Osteoblast (primary cell): ENCODE data around the gene GIPC1. TPM values are rescaled to one million over a fixed set of nuclear protein-coding genes. Genes with fewer than 3 reads are reported as not detected.

Experiments
- DNase-seq: peaks from one replicate; pipeline ENCODE4 v3.0.0; 2011; ENCODE audit warnings: low spot score, mixed read lengths; ENCODE audit not compliant: insufficient read length; ENCODE audit errors: missing footprints
- H2AFZ ChIP-seq: 2 replicates; pipeline ENCODE4 v1.6.0; 2011; ENCODE audit warnings: mild to moderate bottlenecking, low read length
- H3K27ac ChIP-seq: 2 replicates; pipeline ENCODE4 v1.5.1; 2011; ENCODE audit warnings: mild to moderate bottlenecking, low read depth, low read length, moderate library complexity
- H3K27me3 ChIP-seq: 2 replicates; pipeline ENCODE4 v1.6.0; 2012; ENCODE audit warnings: mild to moderate bottlenecking, control low read depth, inconsistent platforms, low read length, moderate library complexity; ENCODE audit not compliant: insufficient read depth
- H3K36me3 ChIP-seq: 2 replicates; pipeline ENCODE4 v1.5.1; 2011; ENCODE audit warnings: mild to moderate bottlenecking, low read length, control low read depth, moderate library complexity; ENCODE audit not compliant: insufficient read depth
- H3K4me1 ChIP-seq: 2 replicates; pipeline ENCODE4 v1.5.1; 2011; ENCODE audit warnings: mild to moderate bottlenecking, low read length, control low read depth, moderate library complexity; ENCODE audit not compliant: insufficient read depth
- H3K4me2 ChIP-seq: 2 replicates; pipeline ENCODE4 v1.6.0; 2011; ENCODE audit warnings: mild to moderate bottlenecking, low read length; ENCODE audit not compliant: insufficient read depth
- H3K4me3 ChIP-seq: fragments of 200-600 bp; sonication (generic); 3 replicates; pipeline ENCODE4 v1.5.1; 2012; ENCODE audit warnings: mild to moderate bottlenecking, low read length, inconsistent platforms; ENCODE audit not compliant: insufficient read depth
- H3K79me2 ChIP-seq: 2 replicates; pipeline ENCODE4 v1.6.0; 2012; ENCODE audit warnings: mild to moderate bottlenecking, low read length, control low read depth, inconsistent platforms; ENCODE audit not compliant: insufficient read depth
- H3K9me3 ChIP-seq: 2 replicates; pipeline ENCODE4 v1.5.1; 2011; ENCODE audit warnings: low read depth, low read length, control low read depth
- H4K20me1 ChIP-seq: 2 replicates; pipeline ENCODE4 v1.6.0; 2012; ENCODE audit warnings: mild to moderate bottlenecking, low read length, control low read depth; ENCODE audit not compliant: insufficient read depth
- total RNA-seq: library from RNA; depleted of rRNA; stranded (reverse); fragments of >200 nt; gene quantifications from 2 replicates; pipeline ENCODE4 v1.2.3, GENCODE V29; 2012
- TF ChIP-seq, protein P1 (sequence below): IDR thresholded peaks from 2 replicates; pipeline ENCODE4 v1.5.1; 2011; ENCODE audit warnings: mild to moderate bottlenecking, low read depth, low read length, moderate library complexity; ENCODE audit errors: extremely low read depth

GIPC1 gene
- total RNA-seq, 1 donor: 115 TPM

DNA sequence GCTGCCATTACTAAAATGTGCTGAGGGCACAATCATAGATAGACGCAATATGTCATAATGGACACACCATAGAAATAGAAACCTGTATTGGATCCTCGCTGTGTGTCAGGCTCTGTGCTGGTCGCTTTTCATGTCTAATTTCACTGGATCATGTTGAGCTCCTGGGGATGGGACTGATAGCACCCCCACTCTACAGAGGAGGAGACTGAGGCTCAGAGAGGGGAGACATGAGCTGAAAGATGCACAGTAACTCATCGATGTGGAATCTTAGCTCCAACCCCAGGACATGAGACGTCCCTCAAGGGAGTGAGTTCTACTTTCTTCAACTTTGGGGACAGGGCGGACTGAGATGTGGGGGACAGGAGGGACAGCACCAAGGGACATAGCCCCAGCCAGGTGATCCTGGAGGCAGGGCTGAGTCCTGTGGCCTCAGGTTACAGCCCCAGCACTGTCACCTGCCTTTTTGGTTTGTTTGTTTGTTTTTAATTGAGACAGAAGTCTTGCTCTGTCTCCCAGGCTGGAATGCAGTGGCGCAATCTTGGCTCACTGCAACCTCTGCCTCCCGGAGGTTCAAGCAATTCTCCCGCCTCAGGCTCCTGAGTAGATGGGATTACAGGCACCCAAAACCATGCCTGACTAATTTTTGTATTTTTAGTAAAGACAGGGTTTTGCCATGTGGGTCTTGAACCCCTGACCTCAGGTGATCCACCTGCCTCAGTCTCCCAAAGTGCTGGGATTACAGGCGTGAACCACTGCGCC is 6.6 kb upstream of the GIPC1 start:
- no peak overlapping the region for H3K4me2 ChIP-seq
- H3K27ac ChIP-seq: no peak overlapping the region
- H4K20me1 ChIP-seq: no peaks in the 10 kb centered on the region
- TF ChIP-seq, protein P1, sequence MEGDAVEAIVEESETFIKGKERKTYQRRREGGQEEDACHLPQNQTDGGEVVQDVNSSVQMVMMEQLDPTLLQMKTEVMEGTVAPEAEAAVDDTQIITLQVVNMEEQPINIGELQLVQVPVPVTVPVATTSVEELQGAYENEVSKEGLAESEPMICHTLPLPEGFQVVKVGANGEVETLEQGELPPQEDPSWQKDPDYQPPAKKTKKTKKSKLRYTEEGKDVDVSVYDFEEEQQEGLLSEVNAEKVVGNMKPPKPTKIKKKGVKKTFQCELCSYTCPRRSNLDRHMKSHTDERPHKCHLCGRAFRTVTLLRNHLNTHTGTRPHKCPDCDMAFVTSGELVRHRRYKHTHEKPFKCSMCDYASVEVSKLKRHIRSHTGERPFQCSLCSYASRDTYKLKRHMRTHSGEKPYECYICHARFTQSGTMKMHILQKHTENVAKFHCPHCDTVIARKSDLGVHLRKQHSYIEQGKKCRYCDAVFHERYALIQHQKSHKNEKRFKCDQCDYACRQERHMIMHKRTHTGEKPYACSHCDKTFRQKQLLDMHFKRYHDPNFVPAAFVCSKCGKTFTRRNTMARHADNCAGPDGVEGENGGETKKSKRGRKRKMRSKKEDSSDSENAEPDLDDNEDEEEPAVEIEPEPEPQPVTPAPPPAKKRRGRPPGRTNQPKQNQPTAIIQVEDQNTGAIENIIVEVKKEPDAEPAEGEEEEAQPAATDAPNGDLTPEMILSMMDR: no peak
- no peaks in the 10 kb centered on the region for H3K36me3 ChIP-seq
- H3K27me3 ChIP-seq: no peaks in the 10 kb centered on the region
- H3K79me2 ChIP-seq: no peaks in the 10 kb centered on the region
- H3K9me3 ChIP-seq: no peaks in the 10 kb centered on the region
- DNase-seq: peak; percentile 62
- no peak overlapping the region for H2AFZ ChIP-seq
- peaks cover 28% of the 10 kb centered on the region for H3K4me1 ChIP-seq
- no peak overlapping the region for H3K4me3 ChIP-seq

- H3K27me3 ChIP-seq: no peaks in the 10 kb centered on the region
- H3K4me3 ChIP-seq: no peak overlapping the region
- H3K27ac ChIP-seq: no peak overlapping the region
- no peaks in the 10 kb centered on the region for H3K9me3 ChIP-seq
- H4K20me1 ChIP-seq: peaks cover 17% of the 10 kb centered on the region
- H3K4me2 ChIP-seq: peak overlapping the region; percentile 88
- peaks cover 8% of the 10 kb centered on the region for H3K36me3 ChIP-seq
- TF ChIP-seq, protein P1: no peak
- peak overlapping the region; percentile 71 for H2AFZ ChIP-seq
- peaks cover 29% of the 10 kb centered on the region for H3K4me1 ChIP-seq
- peaks cover 32% of the 10 kb centered on the region for H3K79me2 ChIP-seq
- DNase-seq: peak; percentile 87
Measured at GRCh38 chr19:14497228-14497921, 1.4 kb upstream of the GIPC1 start.

DNA sequence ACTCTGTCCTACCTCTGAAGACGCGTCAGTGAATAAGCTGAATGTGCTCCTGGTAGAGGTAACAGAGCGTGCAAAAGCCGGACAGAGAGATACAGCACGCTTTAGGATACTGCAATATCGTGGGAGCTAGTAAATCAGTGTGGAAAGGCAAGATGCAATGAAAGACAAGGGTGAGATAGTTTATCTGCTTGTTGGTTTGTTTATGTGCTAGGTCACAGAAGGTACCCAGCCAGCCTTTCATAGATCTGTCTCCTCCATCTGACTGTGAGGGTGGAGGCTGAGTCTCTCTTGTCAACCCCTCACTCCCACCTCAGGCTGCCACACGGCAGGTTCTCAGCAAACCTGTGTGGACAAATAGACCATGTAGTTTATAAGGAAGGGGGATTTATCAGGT is 904 bp upstream of the GIPC1 start:
- peaks cover 17% of the 10 kb centered on the region for H4K20me1 ChIP-seq
- peak; percentile 15 for DNase-seq
- peak overlapping the region; percentile 88 for H3K4me2 ChIP-seq
- H3K27me3 ChIP-seq: no peaks in the 10 kb centered on the region
- peaks cover 27% of the 10 kb centered on the region for H3K4me1 ChIP-seq
- peaks cover 36% of the 10 kb centered on the region for H3K79me2 ChIP-seq
- H2AFZ ChIP-seq: peak overlapping the region; percentile 71
- H3K9me3 ChIP-seq: no peaks in the 10 kb centered on the region
- TF ChIP-seq, protein P1: no peak
- peaks cover 12% of the 10 kb centered on the region for H3K36me3 ChIP-seq
- H3K27ac ChIP-seq: no peak overlapping the region
- H3K4me3 ChIP-seq: peak overlapping the region; percentile 95

DNA sequence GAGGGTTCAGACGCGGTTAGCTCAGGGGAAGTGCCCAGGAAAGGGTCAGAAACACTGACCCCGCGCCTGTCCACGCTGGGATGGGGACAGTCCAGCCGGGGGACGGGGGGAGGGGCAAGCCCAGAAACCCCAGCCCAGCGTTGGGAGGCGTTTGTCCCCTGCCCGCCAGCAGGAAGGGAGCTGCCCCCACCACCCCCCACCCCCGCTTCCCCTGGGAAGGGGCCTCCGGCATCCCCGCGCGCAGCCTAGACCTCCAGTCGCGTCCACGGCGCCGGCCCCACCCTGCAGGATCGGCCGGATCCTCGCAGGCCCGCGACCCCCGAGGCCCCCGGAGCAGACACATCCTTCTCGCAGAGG is 277 bp downstream of the GIPC1 start:
- no peak for DNase-seq
- Histone ChIP-seq H4K20me1 (peaks cover 17% of the 10 kb centered on the region), H3K4me1 (peaks cover 27% of the 10 kb centered on the region), H3K4me3 (peak overlapping the region; percentile 95), H3K4me2 (peak overlapping the region; percentile 97), H3K79me2 (peaks cover 39% of the 10 kb centered on the region), H2AFZ (peak overlapping the region; percentile 41), H3K27ac (no peak overlapping the region), H3K36me3 (peaks cover 21% of the 10 kb centered on the region), H3K9me3 (no peaks in the 10 kb centered on the region), H3K27me3 (no peaks in the 10 kb centered on the region)
- TF ChIP-seq, protein P1: no peak
